HepG2 (cell line): ENCODE results near the gene MEPE. TPM values are rescaled to one million over a fixed set of nuclear protein-coding genes. Genes with fewer than 3 reads are reported as not detected.

ENCODE experiments used
- ATAC-seq: fragments of 200-7000 bp; cut with Tn5 transposase; 3 replicates; pipeline ENCODE4 v1.9.1; 2020; ENCODE audit warnings: mild to moderate bottlenecking, moderate library complexity
- BruUV-seq: library from RNA; stranded (reverse); fragments of 400-500 nt; replicated peaks from 2 replicates; lab custom pipeline; 2021; lab: Mats Ljungman, UMichigan
- CTCF ChIA-PET: fragments of 300-600 bp; formaldehyde crosslinking; extraction: SDS; loops from one replicate; lab custom pipeline; 2021; ENCODE audit warnings: low total read pairs, inconsistent platforms, low intra/inter-chr PET ratio; lab: Yijun Ruan, JAX
- POLR2A ChIA-PET: fragments of 350-600 bp; sonication (Branson Sonifier 250); formaldehyde crosslinking; loops from one replicate; lab custom pipeline; 2020; ENCODE audit warnings: antibody characterized with exemption, inconsistent platforms; lab: Yijun Ruan, JAX
- DNase-seq: peaks from one replicate; pipeline ENCODE4 v3.0.0-alpha.2; 2015; ENCODE audit warnings: low spot score
- FAIRE-seq: peaks from 3 replicates; lab custom pipeline; 2011; peaks lifted over from hg19 to GRCh38; lab: Jason Lieb, UNC
- H2AFZ ChIP-seq: one replicate; pipeline ENCODE4 v1.6.1; 2011; ENCODE audit warnings: low read length, inconsistent platforms
- H3K27ac ChIP-seq: fragments of 300-600 bp; 3 replicates; pipeline ENCODE4 v1.8.0; 2011; ENCODE audit warnings: mixed run types, mild to moderate bottlenecking, mixed read lengths, low read length, inconsistent platforms; ENCODE audit not compliant: insufficient read depth; ENCODE audit errors: extremely low read length
- H3K27me3 ChIP-seq, 2 experiments: fragments of 200-600 bp in 1 of 2; 2 replicates in 1 of 2; 3 replicates in 1 of 2; pipeline versions ENCODE4 v1.6.0 to v1.8.0; 2011; ENCODE audit warnings: low read length in 2 of 2, mild to moderate bottlenecking in 2 of 2, moderate library complexity in 2 of 2, inconsistent platforms in 1 of 2; ENCODE audit not compliant: insufficient read depth in 2 of 2, control insufficient read depth in 1 of 2
- H3K36me3 ChIP-seq, 2 experiments: fragments of 200-600 bp in 1 of 2; replicated peaks in 1 of 2; 2 replicates in 1 of 2; 3 replicates in 1 of 2; pipeline versions ENCODE4 v1.5.1 to v1.8.0; 2011; ENCODE audit warnings: low read length in 2 of 2, inconsistent platforms in 1 of 2; ENCODE audit not compliant: insufficient read depth in 2 of 2, control insufficient read depth in 1 of 2
- H3K4me1 ChIP-seq: 2 replicates; pipeline ENCODE4 v1.5.1; 2012; ENCODE audit warnings: low read length, inconsistent platforms; ENCODE audit not compliant: insufficient read depth
- H3K4me2 ChIP-seq: 2 replicates; pipeline ENCODE4 v1.6.0; 2011; ENCODE audit warnings: low read depth, low read length, inconsistent platforms
- H3K4me3 ChIP-seq, 3 experiments: fragments of 200-600 bp in 1 of 3; sonication (generic), shearing (Covaris generic) in 1 of 3; replicated peaks in 1 of 3; 2 replicates each; pipeline ENCODE4 v1.5.1; 2011 to 2016; ENCODE audit warnings: low read length in 3 of 3, inconsistent platforms in 2 of 3, low read depth in 2 of 3, mild to moderate bottlenecking in 2 of 3, control low read depth in 1 of 3, mixed read lengths in 1 of 3; ENCODE audit not compliant: insufficient read depth in 1 of 3
- H3K79me2 ChIP-seq: one replicate; pipeline ENCODE4 v1.6.1; 2011; ENCODE audit warnings: low read length, inconsistent platforms; ENCODE audit not compliant: insufficient read depth
- H3K9ac ChIP-seq: 2 replicates; pipeline ENCODE4 v1.6.0; 2011; ENCODE audit warnings: mild to moderate bottlenecking, low read depth, low read length, inconsistent platforms; ENCODE audit not compliant: insufficient read depth
- H3K9me3 ChIP-seq: 2 replicates; pipeline ENCODE4 v1.5.1; 2012; ENCODE audit warnings: mild to moderate bottlenecking, low read length
- H4K20me1 ChIP-seq: 2 replicates; pipeline ENCODE4 v1.6.0; 2011; ENCODE audit warnings: inconsistent platforms, mild to moderate bottlenecking, low read length, moderate library complexity; ENCODE audit not compliant: insufficient read depth
- SIN3B ChIP-seq: fragments of 150-350 bp; IDR thresholded peaks from 2 replicates; pipeline ENCODE4 v1.6.1; 2014; ENCODE audit warnings: low read length
- ZBTB40 ChIP-seq, 2 experiments: fragments of 450-650 bp in 1 of 2; sonication (generic) in 1 of 2; formaldehyde crosslinking in 1 of 2; IDR thresholded peaks; 2 replicates each; pipeline versions ENCODE4 v1.6.1 to v1.8.0; 2016 to 2022; ENCODE audit warnings: antibody characterized with exemption in 1 of 2, mild to moderate bottlenecking in 1 of 2, missing genetic modification reagents in 1 of 2
- WGBS: methylation state at CpG from one replicate; pipeline ENCODE4 v1.1.6; 2017; ENCODE audit warnings: low lambda C conversion rate; 5-methylcytosine and 5-hydroxymethylcytosine counted together
- in situ Hi-C: cut with HindIII; loops from 2 replicates; pipeline ENCODE4 v1.10.0; 2017; ENCODE audit warnings: low pct_unique_long_range_greater_than_20kb; ENCODE audit not compliant: extremely low pct_ligation_motif_present
- intact Hi-C: fragments of 100-400 bp; cut with micrococcal nuclease; formaldehyde crosslinking; loops from one replicate; pipeline ENCODE4 v1.10.0; 2022; ENCODE audit not compliant: unreplicated experiment
- polyA plus RNA-seq, 8 experiments: library from polyadenylated mRNA; depleted of rRNA in 3 of 8; stranded (reverse) in 7 of 8; unstranded in 1 of 8; fragments of >200 nt; fragmentation: Illumina TruSeq in 4 of 8; extraction: Trizol in 4 of 8; gene quantifications; 2 replicates each; pipeline versions ENCODE4 v1.2.1 to v1.2.3, GENCODE V29; 2011 to 2016; ENCODE audit warnings: low read depth in 4 of 8, missing spikeins in 1 of 8, mixed read lengths in 1 of 8; ENCODE audit not compliant: insufficient read depth in 1 of 8
- total RNA-seq, 5 experiments: library from RNA; depleted of rRNA; stranded (reverse); fragments of >200 nt; fragmentation: Illumina TruSeq; extraction: Trizol; gene quantifications; 2 replicates each; pipeline ENCODE4 v1.2.3, GENCODE V29; 2016; ENCODE audit warnings: low read depth in 1 of 5

The MEPE gene
- total and polyA plus RNA-seq, 2 of the 13 experiments (the other 11 are each of a cell fraction or from before 2014, with no cell fraction given), result 0.04 TPM; not detected in 1

GRCh38 chr4:87824352-87824751 is 8.4 kb upstream of the MEPE start:
- DNase-seq, result no peak
- H3K4me2 ChIP-seq, result no peak overlapping the region
- H2AFZ ChIP-seq, result no peak overlapping the region
- H3K4me3 ChIP-seq, result no peak overlapping the region
- ChIA-PET POLR2A (no interaction called here), CTCF (no interaction called here)
- H3K36me3 ChIP-seq, result no peaks in the 10 kb centered on the region
- in situ Hi-C loops, result no loop called here
- intact Hi-C loops, result no loop called here
- ATAC-seq, result no peak
- FAIRE-seq, result no peak
- H4K20me1 ChIP-seq, result no peaks in the 10 kb centered on the region
- H3K9ac ChIP-seq, result no peak overlapping the region
- TF ChIP-seq SIN3B, result no peak
- TF ChIP-seq ZBTB40 (IDR thresholded peaks at IDR 0.05), result peak; percentile 21; the same call in 1 of the 2 replicates
- TF ChIP-seq ZBTB40 (CRISPR knock-in tag; IDR thresholded peaks at IDR 0.05), result no peak; the same call in 1 of the 2 replicates
- 0 out of 5 replicates have a peak, but pooled peaks cover 0 to 7% of the 10 kb centered on the region in 2 experiments for H3K27me3 ChIP-seq
- H3K27ac ChIP-seq, result no peak overlapping the region
- no peaks in the 10 kb centered on the region for H3K79me2 ChIP-seq
- WGBS, result 0% methylated on average over 1 of the region's 1 CpG
- H3K9me3 ChIP-seq, result no peaks in the 10 kb centered on the region
- H3K4me1 ChIP-seq, result no peaks in the 10 kb centered on the region; the same call in 1 of the 2 replicates
- no TSS peak for BruUV-seq
